GM23248 (cell line): ENCODE measurements around the gene SLC35D3.

Experiments
- EZH2 ChIP-seq: fragments of 200-600 bp; sonication (generic); IDR thresholded peaks from 2 replicates; pipeline ENCODE4 v1.6.1; 2018; ENCODE audit warnings: antibody characterized with exemption, mild to moderate bottlenecking; ENCODE audit not compliant: insufficient read depth, poor library complexity, severe bottlenecking
- EZH2phosphoT487 ChIP-seq: fragments of 200-600 bp; sonication (generic); IDR thresholded peaks from 2 replicates; pipeline ENCODE4 v1.6.1; 2018; ENCODE audit warnings: antibody characterized with exemption, moderate library complexity, mild to moderate bottlenecking, low read depth; ENCODE audit not compliant: insufficient read depth

GRCh38 chr6:136958168-136958567, 36.1 kb downstream of the SLC35D3 start:
- TF ChIP-seq EZH2 (no peak), EZH2phosphoT487 (no peak)
